ENCODE measurements around the gene BTG4. TPM values are rescaled to one million over a fixed set of nuclear protein-coding genes. Genes with fewer than 3 reads are reported as not detected.

Gene BTG4
- total RNA-seq, 1 donor from 2014 or later: not detected

- intact Hi-C loops (cut with micrococcal nuclease): no loop called here
- Mint-ChIP-seq H3K9me3 (no peaks in the 10 kb centered on the region), H3K4me3 (no peak overlapping the region), H3K36me3 (ENCODE audit: low read depth) (no peaks in the 10 kb centered on the region), H3K27me3 (peaks cover 29% of the 10 kb centered on the region), H3K4me1 (peaks cover 36% of the 10 kb centered on the region), H3K27ac (no peak overlapping the region)
- ATAC-seq (ENCODE audit: low read depth) (peak; percentile 67), DNase-seq (no peak)
- CTCF ChIA-PET: interaction anchor here (1.0 to 1.2 kb wide), 3 partner anchors 167 to 391 kb away, joined by 3 read pairs; no protein-coding TSS in a partner anchor
- TF ChIP-seq CTCF (IDR thresholded peaks at IDR 0.05): no peak
- POLR2A ChIA-PET: interaction anchor here (0.6 kb wide), 2 partner anchors 9 to 1021 kb away, joined by 3 read pairs; partner anchors contain the start of gene FDX1
These were observed 61.5 kb downstream of the BTG4 start for GRCh38 chr11:111450480-111451320.

- no peak for TF ChIP-seq CTCF (IDR thresholded peaks at IDR 0.05)
- H3K4me1 Mint-ChIP-seq: peaks cover 37% of the 10 kb centered on the region
- H3K27me3 Mint-ChIP-seq: peaks cover 26% of the 10 kb centered on the region
- no peaks in the 10 kb centered on the region for H3K36me3 Mint-ChIP-seq (ENCODE audit: low read depth)
- H3K27ac Mint-ChIP-seq: no peak overlapping the region
- intact Hi-C loops (cut with micrococcal nuclease): loop anchor here (5.0 to 10.0 kb wide), 2 partner anchors 735 to 1003 kb away; partner anchors contain the start of gene ARHGAP20
- H3K4me3 Mint-ChIP-seq: no peak overlapping the region
- ChIA-PET POLR2A (interaction anchor here (0.6 kb wide), 2 partner anchors 1020 to 1243 kb away, joined by 3 to 8 read pairs; partner anchors contain the start of gene FDX1), CTCF (interaction anchor here (1.0 to 1.2 kb wide), 3 partner anchors 166 to 392 kb away, joined by 3 read pairs; no protein-coding TSS in a partner anchor)
- no peaks in the 10 kb centered on the region for H3K9me3 Mint-ChIP-seq
- ATAC-seq (ENCODE audit: low read depth) (no peak), DNase-seq (no peak)
These were observed 62.3 kb downstream of the BTG4 start for GRCh38 chr11:111449696-111450479.

- no peak for ATAC-seq (ENCODE audit: low read depth)
- no peak overlapping the region for H3K4me3 Mint-ChIP-seq
- H3K4me1 Mint-ChIP-seq: peaks cover 37% of the 10 kb centered on the region
- H3K36me3 Mint-ChIP-seq (ENCODE audit: low read depth): no peaks in the 10 kb centered on the region
- intact Hi-C loops (cut with micrococcal nuclease): loop anchor here (5.0 to 10.0 kb wide), 2 partner anchors 734 to 1002 kb away; partner anchors contain the start of gene ARHGAP20
- CTCF ChIA-PET: interaction anchor here (1.2 kb wide), 2 partner anchors 165 to 166 kb away, joined by 3 read pairs; no protein-coding TSS in a partner anchor
- no peak overlapping the region for H3K27ac Mint-ChIP-seq
- POLR2A ChIA-PET: interaction anchor here (0.6 kb wide), 1 partner anchor 1242 kb away, joined by 8 read pairs; no protein-coding TSS in a partner anchor
- DNase-seq: no peak
- no peaks in the 10 kb centered on the region for H3K9me3 Mint-ChIP-seq
- TF ChIP-seq CTCF (IDR thresholded peaks at IDR 0.05): no peak
- peaks cover 20% of the 10 kb centered on the region for H3K27me3 Mint-ChIP-seq
These were observed 63.2 kb downstream of the BTG4 start for GRCh38 chr11:111448831-111449557.

- Mint-ChIP-seq H3K4me1 (peaks cover 37% of the 10 kb centered on the region), H3K27me3 (peaks cover 17% of the 10 kb centered on the region), H3K4me3 (no peak overlapping the region), H3K36me3 (ENCODE audit: low read depth) (no peaks in the 10 kb centered on the region), H3K27ac (no peak overlapping the region), H3K9me3 (no peaks in the 10 kb centered on the region)
- POLR2A ChIA-PET: no interaction called here
- CTCF ChIA-PET: interaction anchor here (3.4 to 4.0 kb wide), 3 partner anchors 19 to 165 kb away, joined by 18 to 49 read pairs (median 42); no protein-coding TSS in a partner anchor
- DNase-seq (no peak), ATAC-seq (ENCODE audit: low read depth) (no peak)
- intact Hi-C loops (cut with micrococcal nuclease): loop anchor here (5.0 to 10.0 kb wide), 2 partner anchors 734 to 1001 kb away; partner anchors contain the start of gene ARHGAP20
- no peak for TF ChIP-seq CTCF (IDR thresholded peaks at IDR 0.05)
These were observed 63.8 kb downstream of the BTG4 start for GRCh38 chr11:111448414-111448813.

All from activated B cell treated with CpG ODN at 0.5 μM for 24 hours (primary cell).